Stimulated activated CD8-positive, alpha-beta memory T cell treated with anti-CD3 and anti-CD28 coated beads, Interleukin-12 subunit alpha, Interleukin-12 subunit beta, amount 100 ng/mL, for 24 hours (primary cell): ENCODE data around the gene MLYCD.

Experiments used
- DNase-seq: peaks from one replicate; pipeline ENCODE4 v3.0.0-alpha.2; 2020; ENCODE audit errors: extremely low read depth

The MLYCD gene

DNA sequence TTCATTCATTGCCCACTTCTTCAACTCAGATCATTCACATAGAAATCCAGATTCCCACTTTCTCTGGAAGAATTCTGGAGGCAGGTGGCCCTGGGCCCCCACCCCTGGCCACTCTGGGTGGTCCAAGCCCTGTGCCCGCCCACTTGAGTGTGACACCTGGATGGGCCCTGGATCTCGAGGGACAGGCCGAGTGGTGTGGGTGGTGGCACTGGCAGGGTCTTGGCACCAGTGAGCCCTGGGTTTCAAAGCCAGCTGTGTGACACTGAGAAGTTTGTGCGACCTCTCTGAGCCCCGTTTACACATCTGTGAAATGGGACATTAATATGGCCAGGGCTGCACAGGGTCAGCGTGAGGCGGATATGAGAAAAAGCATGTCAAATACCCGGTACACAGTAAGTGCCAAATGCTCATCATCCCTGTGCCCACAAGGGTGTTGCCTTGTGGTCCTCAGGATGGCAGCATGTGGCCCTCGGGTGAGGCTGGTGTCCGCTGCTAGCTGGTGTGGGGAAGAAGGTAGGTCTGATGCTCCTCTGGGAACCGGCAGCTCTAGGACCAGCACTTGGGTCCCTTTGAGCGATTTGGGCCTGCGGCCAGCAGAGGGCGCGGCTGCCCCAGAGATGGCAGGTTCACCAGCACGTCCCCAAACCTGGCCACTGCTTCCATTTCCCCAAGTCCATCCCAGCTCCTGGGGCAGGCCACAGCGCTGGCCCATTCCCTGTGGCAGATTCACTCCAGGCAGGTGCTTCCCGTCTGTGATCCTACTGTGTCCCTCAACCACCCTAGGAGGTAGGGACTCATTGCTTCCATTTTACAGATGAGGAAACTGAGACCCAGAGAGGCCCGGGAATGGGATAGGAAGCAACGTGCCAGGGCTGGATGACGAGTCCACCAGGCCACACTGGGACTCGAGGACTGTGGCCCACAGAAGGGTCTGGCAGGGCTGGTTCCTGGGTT is 57.7 kb downstream of the MLYCD start:
- DNase-seq: peak; percentile 37

GRCh38 chr16:83957296-83957855 is 58.5 kb downstream of the MLYCD start:
- DNase-seq: no peak

GRCh38 chr16:83958137-83958845 is 59.4 kb downstream of the MLYCD start:
- no peak for DNase-seq

DNA sequence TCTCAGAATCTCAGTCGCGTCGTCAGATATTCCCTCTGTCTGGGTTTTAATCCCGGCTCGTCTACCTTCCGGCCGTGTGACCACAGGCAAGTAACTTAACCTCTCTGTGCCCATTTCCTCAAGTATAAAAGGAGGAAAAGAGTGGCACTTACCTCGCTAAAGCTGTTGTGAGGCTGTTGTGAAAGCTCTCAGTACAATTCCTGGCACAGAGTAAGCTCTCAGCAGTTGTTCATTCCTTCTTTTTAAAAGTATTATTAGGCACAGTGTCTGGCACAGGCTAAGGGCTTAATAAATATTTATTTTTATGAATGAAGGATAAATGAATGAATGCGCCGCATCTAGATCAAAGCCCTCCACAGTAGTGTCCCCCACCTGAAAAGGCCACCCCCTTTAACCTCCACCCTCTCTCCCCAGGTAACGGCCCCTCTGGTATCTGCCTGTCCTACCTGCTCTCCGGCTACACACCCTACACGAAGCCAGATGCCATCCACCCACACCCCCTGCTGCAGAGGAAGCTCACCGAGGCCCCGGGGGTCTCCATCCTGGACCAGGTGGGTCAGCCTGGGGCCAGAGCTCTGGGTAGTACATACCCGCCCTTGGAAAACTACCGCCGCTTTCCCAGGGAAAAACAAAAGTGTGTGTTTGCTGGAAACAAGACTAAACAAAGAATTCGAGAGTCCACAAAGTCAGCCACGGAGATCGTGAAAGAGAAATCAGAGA is 60.1 kb downstream of the MLYCD start:
- no peak for DNase-seq

- DNase-seq: no peak
These were observed 60.9 kb downstream of the MLYCD start for GRCh38 chr16:83959656-83960434.

- no peak for DNase-seq
These were observed 61.8 kb downstream of the MLYCD start for GRCh38 chr16:83960521-83961249.

DNA sequence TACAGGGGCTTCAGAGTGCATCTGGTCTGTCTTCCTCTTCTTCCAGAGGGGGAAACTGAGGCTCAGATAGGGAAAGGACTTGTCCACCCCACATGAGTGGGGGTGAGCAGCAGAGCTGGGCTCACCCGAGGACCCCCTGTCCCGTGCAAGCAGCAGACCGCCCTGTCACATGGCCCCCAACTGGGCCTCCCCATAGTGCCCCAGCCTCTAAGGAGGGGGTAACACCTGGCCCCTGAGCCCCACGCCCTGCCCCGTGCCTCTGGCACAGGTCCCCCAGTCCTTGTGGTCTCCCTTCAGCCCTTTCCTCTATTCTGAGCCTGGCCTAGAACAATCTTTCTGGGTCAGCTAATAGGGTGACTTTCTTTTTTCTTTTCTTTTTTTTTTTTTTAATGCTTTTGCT is 62.7 kb downstream of the MLYCD start:
- DNase-seq: no peak

GRCh38 chr16:83963277-83964119 is 64.6 kb downstream of the MLYCD start:
- DNase-seq: no peak

- no peak for DNase-seq
These were observed 65.9 kb downstream of the MLYCD start for GRCh38 chr16:83964684-83965443.

DNA sequence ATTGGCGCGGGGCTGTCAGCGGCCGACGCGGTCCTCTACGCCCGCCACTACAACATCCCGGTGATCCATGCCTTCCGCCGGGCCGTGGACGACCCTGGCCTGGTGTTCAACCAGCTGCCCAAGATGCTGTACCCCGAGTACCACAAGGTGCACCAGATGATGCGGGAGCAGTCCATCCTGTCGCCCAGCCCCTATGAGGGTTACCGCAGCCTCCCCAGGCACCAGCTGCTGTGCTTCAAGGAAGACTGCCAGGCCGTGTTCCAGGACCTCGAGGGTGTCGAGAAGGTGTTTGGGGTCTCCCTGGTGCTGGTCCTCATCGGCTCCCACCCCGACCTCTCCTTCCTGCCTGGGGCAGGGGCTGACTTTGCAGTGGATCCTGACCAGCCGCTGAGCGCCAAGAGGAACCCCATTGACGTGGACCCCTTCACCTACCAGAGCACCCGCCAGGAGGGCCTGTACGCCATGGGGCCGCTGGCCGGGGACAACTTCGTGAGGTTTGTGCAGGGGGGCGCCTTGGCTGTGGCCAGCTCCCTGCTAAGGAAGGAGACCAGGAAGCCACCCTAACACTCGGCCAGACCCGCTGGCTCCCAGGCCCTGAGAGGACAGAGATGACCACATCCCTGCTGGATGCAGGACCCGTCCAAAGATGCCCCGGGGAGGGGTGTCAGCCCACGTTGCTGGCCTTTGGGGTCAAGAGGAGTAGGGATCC is 66.7 kb downstream of the MLYCD start:
- DNase-seq: no peak

DNA sequence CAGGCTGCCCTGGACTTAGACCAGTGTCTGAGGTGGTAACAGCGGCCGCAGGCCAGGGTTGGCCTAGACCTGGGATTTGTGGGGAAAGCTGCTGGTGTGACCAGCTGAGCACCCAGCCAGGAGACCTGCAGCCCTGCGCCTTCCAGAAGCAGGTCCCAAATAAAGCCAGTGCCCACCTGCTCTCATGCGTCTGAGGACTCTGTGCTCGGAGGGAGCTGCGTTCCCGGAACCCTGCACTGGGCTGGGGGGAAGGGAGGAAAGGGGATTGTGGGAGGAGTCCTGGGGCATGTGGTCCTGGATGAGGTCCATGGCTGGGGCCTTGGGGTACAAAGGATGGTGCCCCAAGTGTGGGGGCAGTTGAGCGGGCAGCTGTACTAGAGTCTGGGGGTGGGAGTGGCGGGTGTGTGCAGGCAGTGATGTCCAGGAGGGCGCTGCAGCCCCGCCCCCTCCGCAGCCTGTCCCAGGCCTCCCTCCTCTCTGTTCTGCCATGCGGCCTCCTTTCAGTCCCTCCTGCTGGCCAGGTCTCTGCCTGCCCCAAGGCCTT is 67.3 kb downstream of the MLYCD start:
- DNase-seq: no peak

DNA sequence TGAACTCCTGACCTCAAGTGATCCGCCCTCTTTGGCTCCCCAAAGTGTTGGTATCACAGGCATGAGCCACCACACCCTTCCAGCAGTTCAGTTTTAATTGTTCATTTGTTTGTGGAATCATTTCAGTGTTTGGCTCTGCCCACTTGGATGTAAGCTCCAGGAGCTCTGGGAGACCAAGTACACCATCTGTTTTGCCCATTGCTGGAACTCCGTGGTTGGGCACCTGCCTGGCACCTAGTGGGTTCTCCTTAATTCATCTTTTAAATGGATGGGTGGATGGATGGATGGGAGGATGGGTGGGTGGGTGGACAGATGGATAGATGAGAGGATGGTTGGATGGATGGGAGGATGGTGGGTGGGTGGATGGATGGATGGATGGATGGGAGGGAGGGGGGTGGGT is 68.2 kb downstream of the MLYCD start:
- DNase-seq: no peak

DNA sequence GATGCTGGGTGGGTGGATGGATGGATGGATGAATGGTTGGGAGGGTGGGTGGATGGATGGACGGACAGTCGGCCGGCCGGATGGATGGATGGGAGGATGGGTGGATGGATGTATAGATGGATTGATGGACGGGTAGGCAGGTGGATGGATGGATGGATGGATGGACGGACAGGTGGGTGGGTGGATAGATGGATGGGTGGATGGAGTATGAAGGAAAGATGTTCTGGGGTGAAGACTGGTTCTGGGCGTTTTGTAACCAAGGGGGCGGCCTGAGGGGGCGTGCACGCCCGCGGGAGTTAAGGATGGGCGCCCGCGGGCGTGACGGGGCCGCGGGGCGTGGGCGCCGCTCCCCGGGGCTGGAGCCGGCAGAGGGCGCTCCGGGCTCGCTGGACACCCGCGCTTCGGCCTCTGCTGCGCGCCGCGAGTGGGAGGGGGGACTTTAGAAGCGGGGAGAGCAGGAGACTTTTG is 69.0 kb downstream of the MLYCD start, which contains the start of gene NECAB2:
Gene NECAB2, plus strand, starts transcription at position 407 of the 468 bp plus-strand sequence. CDS start 405 bp downstream, outside the sequence.
- no peak for DNase-seq

DNA sequence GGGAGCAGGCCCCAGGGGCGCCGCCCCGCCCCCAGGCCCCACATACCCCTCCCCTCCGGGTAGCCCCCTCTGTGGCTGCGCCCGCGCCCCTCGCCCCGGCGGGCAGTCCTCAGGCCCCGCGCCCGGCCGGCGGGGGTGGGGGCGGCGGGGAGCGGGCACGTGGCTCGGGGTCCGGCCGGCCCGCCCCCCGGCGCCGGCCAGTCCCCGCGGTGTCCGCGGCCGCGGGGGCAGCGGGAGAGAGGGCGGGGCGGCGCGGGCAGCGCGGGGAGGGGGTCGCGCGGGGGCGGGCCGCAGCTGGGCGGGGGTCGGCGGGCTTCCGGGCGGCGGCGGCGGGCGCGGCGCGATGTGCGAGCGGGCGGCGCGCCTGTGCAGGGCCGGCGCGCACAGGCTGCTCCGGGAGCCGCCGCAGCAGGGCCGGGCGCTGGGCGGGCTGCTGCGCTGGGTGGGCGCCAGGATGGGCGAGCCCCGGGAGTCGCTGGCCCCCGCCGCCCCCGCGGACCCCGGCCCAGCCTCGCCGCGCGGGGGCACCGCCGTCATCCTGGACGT is 69.5 kb downstream of the MLYCD start:
- no peak for DNase-seq

DNA sequence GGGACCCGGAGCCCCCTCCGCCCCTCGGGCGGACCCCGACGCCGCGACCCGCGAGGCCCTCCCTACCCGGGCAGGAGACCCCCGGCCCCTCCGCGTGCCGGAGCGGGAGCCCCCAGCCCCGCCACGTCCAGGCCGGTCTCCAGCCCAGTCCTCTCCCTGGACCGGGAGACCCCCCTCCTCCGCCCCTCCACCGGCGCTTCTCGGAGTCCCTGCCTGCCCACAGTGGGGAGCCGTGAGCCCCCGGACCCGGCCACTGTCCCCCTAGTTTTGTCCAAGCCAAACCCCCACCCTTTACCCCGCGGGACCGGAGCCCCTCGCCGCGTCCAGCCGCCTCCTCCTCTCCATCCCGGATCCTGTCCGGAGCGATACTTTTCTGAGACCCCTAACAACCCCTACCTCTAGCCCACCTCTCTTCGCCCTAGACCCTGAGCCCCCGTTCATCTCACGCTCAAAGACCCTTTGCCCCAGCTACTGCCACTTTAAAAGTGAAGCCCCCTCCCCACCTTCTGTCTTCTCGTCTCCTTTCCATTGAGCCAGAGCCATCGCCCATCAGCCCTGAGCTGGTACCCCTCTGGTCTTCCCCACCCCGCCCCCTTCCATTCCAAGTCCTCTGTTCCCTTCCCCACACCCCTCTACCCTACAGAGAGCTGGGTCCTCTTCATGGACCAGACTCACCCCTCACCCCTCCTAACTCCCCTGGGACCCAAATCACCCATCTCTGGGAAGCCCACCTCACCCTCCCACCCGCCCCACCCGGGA is 70.2 kb downstream of the MLYCD start:
- DNase-seq: no peak

- DNase-seq: no peak
These were observed 71.0 kb downstream of the MLYCD start for GRCh38 chr16:83969771-83970429.
